LNCAP (cell line): Measurements from ENCODE around the gene ARMS2.

Experiments
- CTCF ChIP-seq: fragments of 450-650 bp; IDR thresholded peaks from 2 replicates; pipeline ENCODE4 v1.5.1; 2017; ENCODE audit warnings: mild to moderate bottlenecking

ARMS2 gene

GRCh38 chr10:122454603-122455080 lies at the start of gene ARMS2:
Gene ARMS2 (plus strand): TSS chr10:122454653. CDS start chr10:122454728, 75 bp downstream.
- TF ChIP-seq CTCF = no peak

- no peak for TF ChIP-seq CTCF
Observed at GRCh38 chr10:122407375-122408125, 46.9 kb upstream of the ARMS2 start.

- no peak for TF ChIP-seq CTCF
Observed at GRCh38 chr10:122413327-122413726, 41.1 kb upstream of the ARMS2 start.

- TF ChIP-seq CTCF = no peak
Observed at GRCh38 chr10:122417667-122418066, 36.8 kb upstream of the ARMS2 start.

- no peak for TF ChIP-seq CTCF
Observed at GRCh38 chr10:122419016-122419415, 35.4 kb upstream of the ARMS2 start.

- no peak for TF ChIP-seq CTCF
Observed at GRCh38 chr10:122419876-122420623, 34.4 kb upstream of the ARMS2 start.

- no peak for TF ChIP-seq CTCF
Observed at GRCh38 chr10:122420624-122421007, 33.8 kb upstream of the ARMS2 start.
